WTC11 (cell line): ENCODE data around the gene KRT36. TPM values are rescaled to one million over a fixed set of nuclear protein-coding genes. Genes with fewer than 3 reads are reported as not detected.

Experiments
- ATAC-seq: fragments of 200-7000 bp; cut with Tn5 transposase; 2 replicates; pipeline ENCODE4 v1.10.0; 2021; ENCODE audit warnings: mild to moderate bottlenecking, moderate library complexity
- CTCF ChIA-PET: fragments of 300-600 bp; sonication (Branson Sonifier 250); formaldehyde crosslinking; loops from one replicate; lab custom pipeline; 2021; ENCODE audit warnings: antibody characterized with exemption; lab: Charles Lee
- POLR2A ChIA-PET: fragments of 350-600 bp; sonication (Branson Sonifier 250); formaldehyde crosslinking; loops from one replicate; lab custom pipeline; 2021; ENCODE audit warnings: antibody characterized with exemption; lab: Charles Lee
- DNase-seq: peaks from one replicate; pipeline ENCODE4 v3.0.0; 2021; ENCODE audit warnings: low spot score
- H3K27ac Mint-ChIP-seq: 2 replicates; pipeline ENCODE4 v1.8.0; 2021; ENCODE audit warnings: mixed read lengths
- H3K27me3 Mint-ChIP-seq: 2 replicates; pipeline ENCODE4 v1.8.0; 2021; ENCODE audit warnings: low read depth, mild to moderate bottlenecking, moderate library complexity, mixed read lengths
- H3K36me3 Mint-ChIP-seq: 2 replicates; pipeline ENCODE4 v1.8.0; 2021; ENCODE audit warnings: mixed read lengths
- H3K4me1 Mint-ChIP-seq: 2 replicates; pipeline ENCODE4 v1.8.0; 2022; ENCODE audit warnings: mixed read lengths
- H3K4me3 Mint-ChIP-seq: 2 replicates; pipeline ENCODE4 v1.8.0; 2021; ENCODE audit warnings: mild to moderate bottlenecking, moderate library complexity, mixed read lengths
- H3K9me3 Mint-ChIP-seq: 2 replicates; pipeline ENCODE4 v1.8.0; 2021; ENCODE audit warnings: mixed read lengths
- GABPB1 ChIP-seq: sonication (generic); formaldehyde crosslinking; IDR thresholded peaks from 2 replicates; pipeline ENCODE4 v1.8.1; 2023; ENCODE audit warnings: mild to moderate bottlenecking, missing genetic modification reagents
- GTF2I ChIP-seq: fragments of 250-450 bp; sonication (Bioruptor Pico); conservative IDR thresholded peaks from 2 replicates; pipeline ENCODE4 v1.4.0; 2021; ENCODE audit warnings: mild to moderate bottlenecking
- SMAD3 ChIP-seq: sonication (generic); formaldehyde crosslinking; IDR thresholded peaks from 2 replicates; pipeline ENCODE4 v1.8.0; 2022; ENCODE audit warnings: missing genetic modification reagents, mild to moderate bottlenecking, borderline replicate concordance
- TCF7 ChIP-seq: sonication (generic); formaldehyde crosslinking; IDR thresholded peaks from 2 replicates; pipeline ENCODE4 v1.8.0; 2022; ENCODE audit warnings: mild to moderate bottlenecking, low read depth, missing genetic modification reagents, moderate library complexity
- TEAD1 ChIP-seq: sonication (generic); formaldehyde crosslinking; IDR thresholded peaks from 2 replicates; pipeline ENCODE4 v1.8.0; 2022; ENCODE audit warnings: mild to moderate bottlenecking, missing genetic modification reagents
- microRNA-seq: library from miRNA; unstranded; fragments of <30 nt; microRNA quantifications from one replicate; pipeline ENCODE4 v1.2.0, GENCODE V29; 2022; ENCODE audit warnings: borderline number of aligned reads
- total RNA-seq: library from RNA; stranded (reverse); gene quantifications from 3 replicates; pipeline ENCODE4 v1.2.3, GENCODE V29; 2021
- TF ChIP-seq, protein P1 (sequence below): sonication (generic); formaldehyde crosslinking; IDR thresholded peaks from 2 replicates; pipeline ENCODE4 v1.8.1; 2022; ENCODE audit warnings: mild to moderate bottlenecking, moderate library complexity, missing genetic modification reagents
- TF ChIP-seq, protein P2 (sequence below): sonication (generic); formaldehyde crosslinking; IDR thresholded peaks from 2 replicates; pipeline ENCODE4 v1.8.0; 2022; ENCODE audit warnings: mild to moderate bottlenecking, missing genetic modification reagents

The KRT36 gene
- total RNA-seq, 1 experiment from 2014 or later: not detected

DNA sequence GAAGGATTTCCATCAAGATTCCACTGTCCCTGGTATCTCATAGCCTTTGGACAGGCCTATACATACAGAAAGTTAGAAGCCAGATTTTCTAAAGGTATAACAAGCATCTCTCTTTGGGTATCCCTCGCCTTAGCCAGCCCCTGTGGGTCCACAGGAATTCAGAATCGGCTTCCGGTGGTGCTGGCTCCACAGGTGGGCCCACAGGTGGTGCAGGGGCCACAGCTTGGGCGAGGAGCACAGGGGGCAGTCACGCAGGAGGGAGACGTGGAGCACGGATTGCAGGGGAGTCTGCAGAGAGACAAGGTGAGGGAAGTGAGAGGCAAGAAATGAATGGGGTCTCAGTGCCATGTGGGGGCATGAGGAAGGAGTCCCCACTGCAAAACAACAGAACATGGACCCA, 52.5 kb downstream of the KRT36 start:
- Mint-ChIP-seq H3K27ac (no peak overlapping the region), H3K4me1 (no peaks in the 10 kb centered on the region), H3K9me3 (peaks cover 7% of the 10 kb centered on the region), H3K27me3 (peaks cover 6% of the 10 kb centered on the region), H3K4me3 (no peak overlapping the region), H3K36me3 (no peaks in the 10 kb centered on the region)
- ChIA-PET POLR2A (no interaction called here), CTCF (interaction anchor here (1.2 kb wide), 1 partner anchor 29 kb away, joined by 3 read pairs; no protein-coding TSS in a partner anchor)
- no peak for TF ChIP-seq TEAD1
- TF ChIP-seq, protein P1, sequence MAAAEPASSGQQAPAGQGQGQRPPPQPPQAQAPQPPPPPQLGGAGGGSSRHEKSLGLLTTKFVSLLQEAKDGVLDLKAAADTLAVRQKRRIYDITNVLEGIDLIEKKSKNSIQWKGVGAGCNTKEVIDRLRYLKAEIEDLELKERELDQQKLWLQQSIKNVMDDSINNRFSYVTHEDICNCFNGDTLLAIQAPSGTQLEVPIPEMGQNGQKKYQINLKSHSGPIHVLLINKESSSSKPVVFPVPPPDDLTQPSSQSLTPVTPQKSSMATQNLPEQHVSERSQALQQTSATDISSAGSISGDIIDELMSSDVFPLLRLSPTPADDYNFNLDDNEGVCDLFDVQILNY (CRISPR knock-in tag): no peak
- TF ChIP-seq SMAD3: no peak
- TF ChIP-seq, protein P2, sequence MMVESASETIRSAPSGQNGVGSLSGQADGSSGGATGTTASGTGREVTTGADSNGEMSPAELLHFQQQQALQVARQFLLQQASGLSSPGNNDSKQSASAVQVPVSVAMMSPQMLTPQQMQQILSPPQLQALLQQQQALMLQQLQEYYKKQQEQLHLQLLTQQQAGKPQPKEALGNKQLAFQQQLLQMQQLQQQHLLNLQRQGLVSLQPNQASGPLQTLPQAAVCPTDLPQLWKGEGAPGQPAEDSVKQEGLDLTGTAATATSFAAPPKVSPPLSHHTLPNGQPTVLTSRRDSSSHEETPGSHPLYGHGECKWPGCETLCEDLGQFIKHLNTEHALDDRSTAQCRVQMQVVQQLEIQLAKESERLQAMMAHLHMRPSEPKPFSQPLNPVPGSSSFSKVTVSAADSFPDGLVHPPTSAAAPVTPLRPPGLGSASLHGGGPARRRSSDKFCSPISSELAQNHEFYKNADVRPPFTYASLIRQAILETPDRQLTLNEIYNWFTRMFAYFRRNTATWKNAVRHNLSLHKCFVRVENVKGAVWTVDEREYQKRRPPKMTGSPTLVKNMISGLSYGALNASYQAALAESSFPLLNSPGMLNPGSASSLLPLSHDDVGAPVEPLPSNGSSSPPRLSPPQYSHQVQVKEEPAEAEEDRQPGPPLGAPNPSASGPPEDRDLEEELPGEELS (CRISPR knock-in tag): no peak
- TF ChIP-seq GABPB1 (CRISPR knock-in tag): no peak
- TF ChIP-seq TCF7 (CRISPR knock-in tag): no peak
- TF ChIP-seq GTF2I (CRISPR knock-in tag): no peak
- no peak for DNase-seq
- no peak for ATAC-seq

Small RNA genes within 50 kb of the gene (microRNA-seq; reads per million reads assigned to microRNA genes)
- gene MIR6510: not detected

Other genes with a start within 250 kb of the KRT36 start
- gene KRTAP9-4, start 240.2 kb downstream of the KRT36 start, total RNA-seq: not detected in 3 replicates
- gene KRTAP9-9, start 234.5 kb downstream of the KRT36 start, total RNA-seq: not detected in 3 replicates
- not detected in 3 replicates for gene KRTAP9-6, start 224.5 kb downstream of the KRT36 start, total RNA-seq
- not detected in 3 replicates for gene KRTAP9-7, start 214.2 kb downstream of the KRT36 start, total RNA-seq
- gene KRTAP29-1, start 187.1 kb downstream of the KRT36 start, total RNA-seq: not detected in 3 replicates
- not detected in 3 replicates for gene KRTAP16-1, start 180.6 kb downstream of the KRT36 start, total RNA-seq
- not detected in 3 replicates for gene KRTAP17-1, start 174.2 kb downstream of the KRT36 start, total RNA-seq
- not detected in 3 replicates for gene KRT33A, start 139.1 kb downstream of the KRT36 start, total RNA-seq
- gene KRT33B, start 120.1 kb downstream of the KRT36 start, total RNA-seq: not detected in 3 replicates
- not detected in 3 replicates for gene KRT34, start 107.6 kb downstream of the KRT36 start, total RNA-seq
- gene KRT31, start 92.3 kb downstream of the KRT36 start, total RNA-seq: not detected in 3 replicates
- gene KRT37, start 65.3 kb downstream of the KRT36 start, total RNA-seq: not detected in 3 replicates
- gene KRT38, start 48.9 kb downstream of the KRT36 start, total RNA-seq: not detected in 3 replicates
- gene KRT32, start 22.5 kb downstream of the KRT36 start, total RNA-seq: not detected in 3 replicates
- gene KRT35, start 8.8 kb downstream of the KRT36 start, total RNA-seq: not detected in 3 replicates
- gene KRT13, start 15.7 kb upstream of the KRT36 start, total RNA-seq: not detected in 3 replicates
- gene KRT15, start 29.0 kb upstream of the KRT36 start, total RNA-seq: 0.34 to 0.55 TPM (median 0.37 TPM) in 3 replicates
- gene KRT19, start 38.4 kb upstream of the KRT36 start, total RNA-seq: 110 to 130 TPM (median 124 TPM) in 3 replicates
- not detected in 3 replicates for gene KRT9, start 82.1 kb upstream of the KRT36 start, total RNA-seq
- not detected in 3 replicates for gene KRT14, start 97.0 kb upstream of the KRT36 start, total RNA-seq
- gene KRT16, start 122.9 kb upstream of the KRT36 start, total RNA-seq: not detected in 3 replicates
- gene KRT17, start 134.7 kb upstream of the KRT36 start, total RNA-seq: 0.53 to 1.5 TPM (median 0.92 TPM) in 3 replicates
- 466 to 481 TPM (median 475 TPM) in 3 replicates for gene EIF1, start 199.0 kb upstream of the KRT36 start, total RNA-seq
- gene GAST, start 222.4 kb upstream of the KRT36 start, total RNA-seq: not detected in 3 replicates
- gene HAP1, start 244.7 kb upstream of the KRT36 start, total RNA-seq: 4.4 to 5.0 TPM (median 4.4 TPM) in 3 replicates